ENCODE data around the gene NOS1.

NOS1 gene

DNA sequence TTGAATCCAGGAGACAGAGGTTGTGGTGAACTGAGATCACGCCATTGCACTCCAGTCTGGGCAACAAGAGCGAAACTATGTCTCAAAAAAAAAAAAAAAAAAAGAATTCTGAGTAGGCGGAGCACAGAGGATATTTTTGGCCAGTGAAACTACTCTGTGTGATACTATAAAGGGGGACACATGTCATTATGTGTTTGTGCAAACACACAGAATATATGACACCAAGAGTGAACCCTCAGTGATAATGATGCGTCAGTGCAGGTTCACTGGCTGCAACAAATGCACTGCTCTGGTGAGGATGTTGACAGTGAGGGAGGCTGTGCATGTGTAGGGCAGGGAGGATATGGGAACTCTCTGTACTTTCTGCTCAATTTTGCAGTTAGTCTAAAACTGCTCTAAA, 195.3 kb downstream of the NOS1 start:
- no peak for DNase-seq

- DNase-seq, result no peak
Measured at GRCh38 chr12:117165342-117165741, 196.1 kb downstream of the NOS1 start.

DNA sequence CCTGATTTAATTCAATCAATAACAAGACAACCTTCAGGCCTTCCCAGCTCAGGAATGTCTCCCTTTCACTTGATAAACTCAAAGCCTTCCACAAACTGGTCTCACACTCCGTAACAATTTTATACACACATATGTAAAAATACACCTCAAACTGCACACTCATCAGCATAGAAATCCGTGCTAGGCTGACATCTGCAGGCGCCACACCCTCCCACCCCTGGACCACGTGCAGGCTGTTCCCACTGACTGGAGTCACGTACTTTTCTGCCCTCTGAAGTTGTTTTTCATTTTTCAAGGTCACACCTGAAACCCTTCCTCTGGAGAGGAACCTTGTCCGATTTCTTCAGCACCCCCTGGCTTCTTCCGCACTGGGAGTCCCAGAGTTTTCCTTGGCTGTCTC, 198.8 kb downstream of the NOS1 start:
- DNase-seq, result no peak

DNA sequence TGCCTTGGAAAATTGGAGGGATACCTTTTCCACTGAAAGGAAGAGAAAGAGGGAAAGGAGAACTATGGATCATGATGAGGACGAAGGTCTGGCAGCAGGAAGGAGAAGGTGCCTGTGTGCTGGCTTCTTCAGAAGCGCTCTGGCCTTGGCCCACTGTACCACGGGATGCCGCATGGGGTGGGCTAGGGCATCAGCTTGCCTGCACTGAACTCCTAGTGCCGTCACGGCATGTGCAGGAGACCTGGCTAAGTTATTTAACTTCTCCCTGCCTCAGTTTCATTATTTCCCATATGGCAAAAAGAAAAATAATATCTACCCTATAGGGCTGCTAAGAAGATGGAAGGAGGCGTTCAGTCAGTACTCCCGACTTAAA, 199.3 kb downstream of the NOS1 start:
- DNase-seq, result no peak

DNA sequence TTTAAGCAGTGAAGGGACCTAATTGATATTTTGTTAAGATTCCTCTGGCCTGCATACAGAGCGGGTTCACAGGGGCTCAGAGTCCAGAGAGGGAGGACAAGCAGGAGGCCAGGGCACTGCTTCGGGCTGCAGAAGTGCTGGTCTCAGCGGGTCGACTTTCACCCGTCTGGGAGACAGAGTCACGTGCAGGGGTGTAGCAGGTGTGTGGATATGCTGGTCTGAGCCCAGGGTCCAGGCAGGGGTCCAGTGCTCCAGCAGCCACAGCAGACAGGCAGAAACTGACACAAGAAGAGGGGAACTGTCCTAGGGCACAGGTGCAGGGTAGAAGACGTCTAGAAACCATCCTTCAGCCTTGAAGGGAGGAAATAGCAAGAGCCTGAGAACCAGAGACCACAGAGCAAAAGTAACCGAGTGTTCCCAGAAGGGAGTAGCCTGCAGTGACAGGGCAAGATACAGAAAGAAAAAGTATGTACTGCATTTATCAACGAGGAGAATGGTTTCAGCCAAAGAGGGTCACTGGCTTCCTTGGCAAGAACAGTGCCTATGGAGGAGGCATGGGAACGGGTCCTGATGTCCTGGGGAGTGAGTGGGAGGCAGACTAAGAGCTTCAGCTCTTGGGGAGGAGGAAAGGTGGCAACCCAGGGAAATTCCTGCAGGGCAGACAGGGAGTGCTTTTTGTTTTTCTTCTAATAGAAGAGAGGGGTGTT, 199.8 kb downstream of the NOS1 start:
- DNase-seq, result no peak

DNA sequence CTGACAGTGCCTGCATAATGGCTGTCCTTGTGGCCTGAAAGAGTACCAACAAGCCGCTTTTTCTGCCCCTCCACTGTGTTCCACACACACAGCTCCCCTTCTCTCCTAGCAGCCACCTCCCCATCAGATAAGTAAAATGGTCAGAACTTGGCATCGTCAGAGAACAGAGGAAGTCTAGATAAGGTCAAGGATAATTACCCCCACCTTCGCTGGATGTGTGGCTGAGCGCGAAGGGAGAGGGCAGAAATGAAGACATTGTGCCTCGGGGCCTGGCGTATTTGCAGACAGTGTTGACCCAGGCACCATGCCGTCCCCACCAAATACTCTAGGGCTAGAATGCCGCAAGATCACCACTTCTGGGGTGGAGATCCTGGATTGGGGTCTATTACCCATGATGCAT, 201.8 kb downstream of the NOS1 start:
- no peak for DNase-seq

DNA sequence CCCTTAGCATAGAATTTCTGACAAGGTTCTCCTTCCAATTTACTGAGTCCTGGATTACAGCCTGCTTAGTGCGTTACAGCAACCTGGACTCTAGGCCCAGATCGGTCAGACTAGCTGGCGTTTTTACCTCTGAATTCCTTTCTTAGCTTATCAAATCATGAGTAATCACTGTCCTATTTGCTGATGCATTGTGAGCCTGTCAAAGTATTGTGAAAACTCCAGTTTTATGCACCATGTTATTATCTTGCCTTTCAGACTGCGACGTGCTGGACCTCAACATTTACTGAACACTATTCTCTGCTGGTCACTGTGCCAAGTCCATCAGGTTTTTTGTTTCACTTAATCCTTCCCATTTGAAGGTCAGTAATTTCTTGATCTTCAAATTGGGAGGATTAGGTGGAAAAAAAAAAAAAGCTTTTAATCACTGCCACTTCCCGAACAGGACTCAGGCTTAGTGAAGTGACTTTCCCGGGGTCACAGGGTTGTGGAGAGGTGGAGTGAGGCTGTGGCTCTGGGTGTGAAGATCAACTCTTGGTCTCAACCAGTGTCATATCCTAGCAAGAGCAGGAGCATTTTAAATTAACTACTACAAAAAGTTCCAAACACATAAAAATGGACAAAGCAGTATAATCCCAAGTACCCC, 202.4 kb downstream of the NOS1 start:
- no peak for DNase-seq

Data from NCI-H2107 (cell line).